Astrocyte (in vitro differentiated cells and primary cell): ENCODE results near the gene NCAPD3. TPM values are rescaled to one million over a fixed set of nuclear protein-coding genes. Genes with fewer than 3 reads are reported as not detected.
"Not testable (repeated sequence)": the region's sequence is repeated elsewhere in the genome, so short reads cannot be mapped to it uniquely, and the experiment has no call there.

Experiments used
- DNase-seq: peaks from one replicate; pipeline ENCODE4 v3.0.0-alpha.2; 2010; ENCODE audit warnings: low read depth
- FAIRE-seq: peaks from 2 replicates; lab custom pipeline; 2011; peaks lifted over from hg19 to GRCh38; lab: Jason Lieb, UNC
- H2AFZ ChIP-seq: 2 replicates; pipeline ENCODE4 v1.6.0; 2012; ENCODE audit warnings: low read depth, low read length, inconsistent platforms
- H3K27ac ChIP-seq: 2 replicates; pipeline ENCODE4 v1.5.1; 2011; ENCODE audit warnings: low read depth, low read length, inconsistent platforms
- H3K27me3 ChIP-seq: 2 replicates; pipeline ENCODE4 v1.6.0; 2011; ENCODE audit warnings: low read length, inconsistent platforms; ENCODE audit not compliant: insufficient read depth
- H3K36me3 ChIP-seq: 2 replicates; pipeline ENCODE4 v1.5.1; 2011; ENCODE audit warnings: low read length, inconsistent platforms; ENCODE audit not compliant: insufficient read depth
- H3K4me1 ChIP-seq: 2 replicates; pipeline ENCODE4 v1.5.1; 2011; ENCODE audit warnings: low read length, inconsistent platforms; ENCODE audit not compliant: insufficient read depth
- H3K4me2 ChIP-seq: 2 replicates; pipeline ENCODE4 v1.6.0; 2012; ENCODE audit warnings: low read length, inconsistent platforms
- H3K4me3 ChIP-seq: 2 replicates; pipeline ENCODE4 v1.5.1; 2011; ENCODE audit warnings: low read depth, mild to moderate bottlenecking, low read length, inconsistent platforms; ENCODE audit not compliant: insufficient read depth
- H3K79me2 ChIP-seq: 2 replicates; pipeline ENCODE4 v1.6.0; 2012; ENCODE audit warnings: mild to moderate bottlenecking, low read length, inconsistent platforms; ENCODE audit not compliant: insufficient read depth
- H3K9ac ChIP-seq: 2 replicates; pipeline ENCODE4 v1.6.0; 2012; ENCODE audit warnings: mild to moderate bottlenecking, low read length, inconsistent platforms
- H3K9me3 ChIP-seq: 2 replicates; pipeline ENCODE4 v1.5.1; 2012; ENCODE audit warnings: low read depth, mild to moderate bottlenecking, low read length, inconsistent platforms; ENCODE audit not compliant: insufficient read depth
- H4K20me1 ChIP-seq: 2 replicates; pipeline ENCODE4 v1.6.0; 2012; ENCODE audit warnings: low read length, inconsistent platforms; ENCODE audit not compliant: insufficient read depth
- H3K27ac Mint-ChIP-seq: one replicate; pipeline ENCODE4 v1.8.0; 2021; ENCODE audit warnings: mild to moderate bottlenecking, mixed read lengths; ENCODE audit not compliant: unreplicated experiment
- H3K27me3 Mint-ChIP-seq: one replicate; pipeline ENCODE4 v1.8.0; 2021; ENCODE audit warnings: low read depth, mixed read lengths; ENCODE audit not compliant: unreplicated experiment
- H3K36me3 Mint-ChIP-seq: one replicate; pipeline ENCODE4 v1.8.0; 2021; ENCODE audit warnings: low read depth, mixed read lengths; ENCODE audit not compliant: unreplicated experiment
- H3K4me1 Mint-ChIP-seq: one replicate; pipeline ENCODE4 v1.8.0; 2021; ENCODE audit warnings: low read depth, mixed read lengths; ENCODE audit not compliant: unreplicated experiment
- H3K4me3 Mint-ChIP-seq: one replicate; pipeline ENCODE4 v1.8.0; 2021; ENCODE audit warnings: mild to moderate bottlenecking, moderate library complexity, mixed read lengths; ENCODE audit not compliant: unreplicated experiment
- H3K9me3 Mint-ChIP-seq: one replicate; pipeline ENCODE4 v1.8.0; 2021; ENCODE audit warnings: mild to moderate bottlenecking, mixed read lengths; ENCODE audit not compliant: unreplicated experiment
- EZH2 ChIP-seq: IDR thresholded peaks from 2 replicates; pipeline ENCODE4 v1.6.1; 2012; ENCODE audit warnings: mild to moderate bottlenecking, low read length, inconsistent platforms; ENCODE audit not compliant: insufficient read depth
- total RNA-seq: library from RNA; stranded (reverse); gene quantifications from 2 replicates; pipeline ENCODE4 v1.2.1, GENCODE V29; 2021
- TF ChIP-seq, protein P1 (sequence below): IDR thresholded peaks from 2 replicates; pipeline ENCODE4 v1.5.1; 2011; ENCODE audit warnings: low read depth, mild to moderate bottlenecking, inconsistent platforms, low read length, moderate library complexity; ENCODE audit not compliant: insufficient read depth

Gene NCAPD3
- total RNA-seq, 1 donor from 2014 or later = 18.5 TPM

DNA sequence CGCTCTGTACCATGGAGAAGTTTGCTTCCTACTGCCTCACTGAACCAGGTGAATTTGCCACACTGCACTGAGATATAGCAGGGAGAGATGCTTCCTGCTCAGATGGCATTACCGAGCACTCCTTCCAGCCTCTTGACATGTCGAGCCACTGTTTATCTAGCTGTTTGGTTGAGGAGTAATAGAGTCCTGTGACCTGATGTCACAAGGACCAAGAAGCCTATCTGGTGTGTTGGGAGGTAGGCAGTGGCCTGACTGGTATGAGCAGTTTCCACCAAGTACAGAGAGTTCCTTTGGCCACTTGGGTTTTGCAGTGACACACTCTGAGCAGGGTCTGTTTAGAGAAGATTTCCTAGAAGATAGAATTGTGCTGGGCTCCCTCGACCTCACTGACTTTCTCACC lies 34.8 kb upstream of the NCAPD3 start:
- Histone ChIP-seq H3K36me3 (peaks cover 17% of the 10 kb centered on the region), H3K9ac (no peak overlapping the region), H3K27me3 (no peaks in the 10 kb centered on the region), H3K4me3 (no peak overlapping the region), H3K79me2 (peaks cover 23% of the 10 kb centered on the region), H4K20me1 (peaks cover 32% of the 10 kb centered on the region), H3K4me2 (no peak overlapping the region), H3K9me3 (no peaks in the 10 kb centered on the region), H2AFZ (no peak overlapping the region), H3K4me1 (peaks cover 4% of the 10 kb centered on the region), H3K27ac (no peak overlapping the region)
- TF ChIP-seq EZH2 = no peak
- TF ChIP-seq, protein P1, sequence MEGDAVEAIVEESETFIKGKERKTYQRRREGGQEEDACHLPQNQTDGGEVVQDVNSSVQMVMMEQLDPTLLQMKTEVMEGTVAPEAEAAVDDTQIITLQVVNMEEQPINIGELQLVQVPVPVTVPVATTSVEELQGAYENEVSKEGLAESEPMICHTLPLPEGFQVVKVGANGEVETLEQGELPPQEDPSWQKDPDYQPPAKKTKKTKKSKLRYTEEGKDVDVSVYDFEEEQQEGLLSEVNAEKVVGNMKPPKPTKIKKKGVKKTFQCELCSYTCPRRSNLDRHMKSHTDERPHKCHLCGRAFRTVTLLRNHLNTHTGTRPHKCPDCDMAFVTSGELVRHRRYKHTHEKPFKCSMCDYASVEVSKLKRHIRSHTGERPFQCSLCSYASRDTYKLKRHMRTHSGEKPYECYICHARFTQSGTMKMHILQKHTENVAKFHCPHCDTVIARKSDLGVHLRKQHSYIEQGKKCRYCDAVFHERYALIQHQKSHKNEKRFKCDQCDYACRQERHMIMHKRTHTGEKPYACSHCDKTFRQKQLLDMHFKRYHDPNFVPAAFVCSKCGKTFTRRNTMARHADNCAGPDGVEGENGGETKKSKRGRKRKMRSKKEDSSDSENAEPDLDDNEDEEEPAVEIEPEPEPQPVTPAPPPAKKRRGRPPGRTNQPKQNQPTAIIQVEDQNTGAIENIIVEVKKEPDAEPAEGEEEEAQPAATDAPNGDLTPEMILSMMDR = no peak
- DNase-seq (no peak), FAIRE-seq (no peak)
- Mint-ChIP-seq H3K4me3 (no peak overlapping the region), H3K9me3 (no peaks in the 10 kb centered on the region), H3K27me3 (no peaks in the 10 kb centered on the region), H3K4me1 (no peaks in the 10 kb centered on the region), H3K27ac (no peak overlapping the region), H3K36me3 (peaks cover 17% of the 10 kb centered on the region)

DNA sequence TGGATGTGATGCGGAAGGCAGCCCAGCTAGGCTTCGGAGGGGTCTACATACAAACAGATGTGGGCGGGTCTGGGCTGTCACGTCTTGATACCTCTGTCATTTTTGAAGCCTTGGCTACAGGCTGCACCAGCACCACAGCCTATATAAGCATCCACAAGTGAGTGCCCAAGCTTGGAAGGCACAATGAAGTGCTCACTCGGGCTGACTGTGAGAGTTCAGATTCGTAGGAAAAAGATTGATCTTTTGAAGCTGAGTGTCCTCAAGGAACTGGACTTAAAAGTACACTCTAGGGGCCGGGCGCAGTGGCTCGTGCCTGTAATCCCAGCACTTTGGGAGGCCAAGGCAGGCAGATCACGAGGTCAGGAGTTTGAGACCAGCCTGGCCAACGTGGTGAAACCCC lies 33.3 kb upstream of the NCAPD3 start:
- H3K9me3 ChIP-seq = no peaks in the 10 kb centered on the region
- peaks cover 8% of the 10 kb centered on the region for H3K4me1 ChIP-seq
- Mint-ChIP-seq H3K9me3 (no peaks in the 10 kb centered on the region), H3K27me3 (no peaks in the 10 kb centered on the region), H3K27ac (no peak overlapping the region), H3K4me1 (peaks cover 4% of the 10 kb centered on the region), H3K4me3 (no peak overlapping the region), H3K36me3 (peaks cover 17% of the 10 kb centered on the region)
- no peak overlapping the region for H3K9ac ChIP-seq
- no peak overlapping the region for H3K4me3 ChIP-seq
- H3K27me3 ChIP-seq = no peaks in the 10 kb centered on the region
- no peak for DNase-seq
- H3K79me2 ChIP-seq = peaks cover 25% of the 10 kb centered on the region
- no peak for FAIRE-seq
- H3K36me3 ChIP-seq = peaks cover 17% of the 10 kb centered on the region
- H4K20me1 ChIP-seq = peaks cover 25% of the 10 kb centered on the region
- H3K27ac ChIP-seq = no peak overlapping the region
- no peak for TF ChIP-seq EZH2
- TF ChIP-seq, protein P1 = no peak
- no peak overlapping the region for H3K4me2 ChIP-seq
- H2AFZ ChIP-seq = no peak overlapping the region

DNA sequence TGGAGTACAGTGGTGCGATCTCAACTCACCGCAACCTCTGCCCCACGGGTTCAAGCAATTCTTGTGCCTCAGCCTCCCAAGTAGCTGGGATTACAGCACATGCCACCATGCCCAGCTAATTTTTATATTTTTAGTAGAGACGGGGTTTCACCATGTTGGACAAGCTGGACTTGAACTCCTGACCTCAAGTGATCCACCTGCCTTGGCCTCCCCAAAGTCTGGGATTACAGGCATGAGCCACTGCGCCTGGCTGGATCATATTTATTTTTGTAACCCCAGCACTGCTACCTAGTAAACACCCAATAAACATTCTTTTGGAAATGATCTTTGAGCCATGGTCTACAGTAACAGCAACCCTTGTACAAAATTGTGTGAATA lies 31.4 kb upstream of the NCAPD3 start:
- FAIRE-seq, H3K27ac Mint-ChIP-seq, H3K27me3 ChIP-seq, H2AFZ ChIP-seq, H3K27ac ChIP-seq, H3K27me3 Mint-ChIP-seq, H3K4me2 ChIP-seq, H3K4me1 Mint-ChIP-seq, DNase-seq, H3K9me3 Mint-ChIP-seq, H3K9ac ChIP-seq, H3K4me3 ChIP-seq, H3K9me3 ChIP-seq: not testable (repeated sequence)
- peak overlapping the region; percentile 62 for H3K4me3 Mint-ChIP-seq
- Histone ChIP-seq H3K79me2 (peaks cover 25% of the 10 kb centered on the region), H4K20me1 (peaks cover 16% of the 10 kb centered on the region), H3K4me1 (peaks cover 10% of the 10 kb centered on the region), H3K36me3 (peaks cover 14% of the 10 kb centered on the region)
- H3K36me3 Mint-ChIP-seq = peaks cover 17% of the 10 kb centered on the region
